Prostate gland (tissue), 2 donors: ENCODE data around the gene B3GLCT.

ENCODE experiments used
- POLR2A ChIP-seq: fragments of 450-650 bp; IDR thresholded peaks from one replicate; pipeline ENCODE4 v1.6.1; 2016; ENCODE audit warnings: antibody characterized with exemption, mild to moderate bottlenecking
- POLR2AphosphoS5 ChIP-seq: sonication (generic); formaldehyde crosslinking; IDR thresholded peaks from one replicate; pipeline ENCODE4 v1.6.1; 2017; ENCODE audit warnings: antibody characterized with exemption
- TF ChIP-seq, protein P1 (sequence below), 4 experiments: fragments of 200-600 bp in 2 of 4; fragments of 450-650 bp in 2 of 4; sonication (generic) in 2 of 4; IDR thresholded peaks; 1 replicate in 3 of 4; 2 replicates in 1 of 4; pipeline ENCODE4 v1.5.1; 2016 to 2019; ENCODE audit warnings: antibody characterized with exemption in 4 of 4, mild to moderate bottlenecking in 2 of 4, moderate library complexity in 2 of 4

DNA sequence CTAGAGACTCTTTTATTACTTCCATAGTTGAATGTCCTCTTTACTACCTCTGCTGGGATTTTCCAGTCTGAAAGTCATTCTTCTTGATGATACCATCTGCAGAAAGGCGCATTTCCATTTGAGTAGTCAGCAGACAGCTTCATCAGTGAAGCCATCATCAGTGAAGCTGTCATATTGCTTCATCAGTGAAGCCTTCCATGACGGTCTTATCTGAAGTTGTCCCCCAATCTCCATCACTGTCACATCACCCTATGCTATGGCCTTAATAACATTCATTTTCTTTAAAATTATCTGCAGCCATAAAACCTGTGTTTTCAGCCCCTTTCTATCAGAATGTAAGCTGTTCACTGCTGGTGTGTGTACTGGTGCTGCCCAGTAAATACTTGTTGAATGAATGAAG is 151.6 kb downstream of the B3GLCT start:
- TF ChIP-seq, protein P1, sequence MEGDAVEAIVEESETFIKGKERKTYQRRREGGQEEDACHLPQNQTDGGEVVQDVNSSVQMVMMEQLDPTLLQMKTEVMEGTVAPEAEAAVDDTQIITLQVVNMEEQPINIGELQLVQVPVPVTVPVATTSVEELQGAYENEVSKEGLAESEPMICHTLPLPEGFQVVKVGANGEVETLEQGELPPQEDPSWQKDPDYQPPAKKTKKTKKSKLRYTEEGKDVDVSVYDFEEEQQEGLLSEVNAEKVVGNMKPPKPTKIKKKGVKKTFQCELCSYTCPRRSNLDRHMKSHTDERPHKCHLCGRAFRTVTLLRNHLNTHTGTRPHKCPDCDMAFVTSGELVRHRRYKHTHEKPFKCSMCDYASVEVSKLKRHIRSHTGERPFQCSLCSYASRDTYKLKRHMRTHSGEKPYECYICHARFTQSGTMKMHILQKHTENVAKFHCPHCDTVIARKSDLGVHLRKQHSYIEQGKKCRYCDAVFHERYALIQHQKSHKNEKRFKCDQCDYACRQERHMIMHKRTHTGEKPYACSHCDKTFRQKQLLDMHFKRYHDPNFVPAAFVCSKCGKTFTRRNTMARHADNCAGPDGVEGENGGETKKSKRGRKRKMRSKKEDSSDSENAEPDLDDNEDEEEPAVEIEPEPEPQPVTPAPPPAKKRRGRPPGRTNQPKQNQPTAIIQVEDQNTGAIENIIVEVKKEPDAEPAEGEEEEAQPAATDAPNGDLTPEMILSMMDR (IDR thresholded peaks at IDR 0.05): no peak
- TF ChIP-seq POLR2AphosphoS5: no peak
- TF ChIP-seq POLR2A: no peak
